GM12892 (cell line): ENCODE measurements around the gene KDM3B.
A peak's percentile ranks its signal among the peaks of the same experiment; 100 is the strongest.

ENCODE experiments used
- DNase-seq: peaks from one replicate; pipeline ENCODE4 v3.0.0; 2011; ENCODE audit not compliant: insufficient read length
- FAIRE-seq: peaks from 2 replicates; lab custom pipeline; 2011; peaks lifted over from hg19 to GRCh38; lab: Jason Lieb, UNC
- POLR2A ChIP-seq: IDR thresholded peaks from 2 replicates; pipeline ENCODE4 v1.6.1; 2011; ENCODE audit warnings: low read depth, low read length, control low read depth
- POLR2AphosphoS5 ChIP-seq: IDR thresholded peaks from 2 replicates; pipeline ENCODE4 v1.6.1; 2011; ENCODE audit warnings: low read depth, low read length, control low read depth
- TAF1 ChIP-seq: IDR thresholded peaks from 2 replicates; pipeline ENCODE4 v1.6.1; 2011; ENCODE audit warnings: low read depth, mild to moderate bottlenecking, control low read depth, low read length, borderline replicate concordance

The KDM3B gene

GRCh38 chr5:138458384-138458783, 105.9 kb downstream of the KDM3B start:
- TF ChIP-seq TAF1 (no peak), POLR2A (no peak), POLR2AphosphoS5 (no peak)
- no peak for DNase-seq
- FAIRE-seq = no peak

GRCh38 chr5:138458856-138459255, 106.4 kb downstream of the KDM3B start:
- FAIRE-seq = no peak
- DNase-seq = no peak
- TF ChIP-seq POLR2AphosphoS5 (no peak), TAF1 (no peak), POLR2A (no peak)

GRCh38 chr5:138459311-138459933, 106.9 kb downstream of the KDM3B start:
- FAIRE-seq (peak; percentile 93), DNase-seq (peak; percentile 55)
- TF ChIP-seq POLR2AphosphoS5 = no peak
- TF ChIP-seq TAF1 = no peak
- TF ChIP-seq POLR2A = no peak

- FAIRE-seq (peak; percentile 9), DNase-seq (no peak)
These were observed 107.7 kb downstream of the KDM3B start for GRCh38 chr5:138460032-138460693.

GRCh38 chr5:138461343-138462125, 109.0 kb downstream of the KDM3B start:
- FAIRE-seq = peak; percentile 44
- no peak for DNase-seq
- TF ChIP-seq POLR2AphosphoS5 (no peak), TAF1 (no peak), POLR2A (no peak)

More at GRCh38 chr5:138460032-138460693, 107.7 kb downstream of the KDM3B start:
- TF ChIP-seq POLR2A (no peak), TAF1 (no peak), POLR2AphosphoS5 (no peak)

GRCh38 chr5:138463419-138464007, 111.0 kb downstream of the KDM3B start:
- no peak for TF ChIP-seq TAF1
- no peak for TF ChIP-seq POLR2A
- TF ChIP-seq POLR2AphosphoS5 = no peak
- FAIRE-seq = peak; percentile 5
- DNase-seq = no peak

- FAIRE-seq (peak; percentile 99), DNase-seq (peak; percentile 97)
- peak; percentile 13; the same call in 1 of the 2 replicates for TF ChIP-seq POLR2A
- no peak for TF ChIP-seq POLR2AphosphoS5
- TF ChIP-seq TAF1 = peak; percentile 37; the same call in 1 of the 2 replicates
These were observed 111.5 kb downstream of the KDM3B start for GRCh38 chr5:138464008-138464387.

- FAIRE-seq = no peak
- TF ChIP-seq POLR2AphosphoS5 (peak; percentile 71; the same call in 1 of the 2 replicates), TAF1 (no peak; the same call in 1 of the 2 replicates), POLR2A (peak; percentile 63; the same call in 1 of the 2 replicates)
- DNase-seq = peak; percentile 90
These were observed 112.1 kb downstream of the KDM3B start for GRCh38 chr5:138464388-138465260.

GRCh38 chr5:138465261-138466124, 113.0 kb downstream of the KDM3B start, which contains the start of gene EGR1:
Gene EGR1 (plus strand): TSS chr5:138465479. CDS start chr5:138465762, 283 bp downstream.
- DNase-seq (peak; percentile 86), FAIRE-seq (peak; percentile 44)
- peak; percentile 96 for TF ChIP-seq POLR2A
- TF ChIP-seq POLR2AphosphoS5 = peak; percentile 94
- no peak for TF ChIP-seq TAF1
